ENCODE data around the gene TMEM271.
"Not testable (repeated sequence)": the region's sequence is repeated elsewhere in the genome, so short reads cannot be mapped to it uniquely, and the experiment has no call there.

TMEM271 gene

DNA sequence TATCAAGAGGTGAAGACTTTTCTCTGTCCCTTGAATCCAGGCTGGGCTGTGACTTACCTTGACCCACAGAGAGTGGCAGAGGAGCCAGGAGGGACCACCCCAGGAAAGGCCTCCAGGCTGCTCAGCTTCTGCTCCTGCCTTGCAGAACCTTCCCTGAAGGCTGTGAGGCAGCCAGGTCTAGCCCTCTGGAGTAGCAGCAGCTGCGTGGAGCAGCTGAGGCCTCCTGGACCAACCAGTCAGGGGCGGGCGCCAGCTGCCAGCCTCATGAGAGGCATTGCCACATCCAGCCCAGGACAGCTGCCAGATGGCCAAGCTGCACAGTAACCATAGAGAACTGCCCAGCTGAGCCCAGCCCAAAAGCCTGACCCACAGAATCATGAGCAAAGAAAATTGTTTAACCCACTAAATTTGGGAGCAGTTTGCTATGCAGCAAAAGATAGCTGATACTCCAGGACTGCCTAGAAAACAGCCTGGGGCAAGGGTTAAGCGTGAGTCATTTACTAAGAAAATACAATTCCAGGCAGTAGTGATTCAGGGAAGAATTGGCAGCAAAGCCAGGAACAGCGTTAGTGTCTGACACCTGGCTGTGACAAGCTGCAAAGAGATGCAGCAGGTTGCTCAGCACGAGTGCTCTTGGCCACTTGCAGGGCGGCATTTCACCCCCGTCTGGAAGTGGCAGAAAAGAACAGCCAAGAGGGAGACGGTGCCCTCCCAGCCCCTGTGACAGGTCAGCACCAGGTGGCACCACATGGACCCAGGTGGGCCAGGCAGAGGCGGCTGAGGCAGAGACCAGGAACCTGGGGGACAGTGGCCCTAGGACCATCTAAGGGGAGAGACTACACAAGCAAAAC lies 34.5 kb upstream of the TMEM271 start:
- Histone ChIP-seq H3K4me3 (no peak overlapping the region), H3K27ac (no peak overlapping the region)

- no peak overlapping the region for H3K4me3 ChIP-seq
- H3K27ac ChIP-seq = no peak overlapping the region
Observed at GRCh38 chr4:609400-610050, 33.4 kb upstream of the TMEM271 start.

DNA sequence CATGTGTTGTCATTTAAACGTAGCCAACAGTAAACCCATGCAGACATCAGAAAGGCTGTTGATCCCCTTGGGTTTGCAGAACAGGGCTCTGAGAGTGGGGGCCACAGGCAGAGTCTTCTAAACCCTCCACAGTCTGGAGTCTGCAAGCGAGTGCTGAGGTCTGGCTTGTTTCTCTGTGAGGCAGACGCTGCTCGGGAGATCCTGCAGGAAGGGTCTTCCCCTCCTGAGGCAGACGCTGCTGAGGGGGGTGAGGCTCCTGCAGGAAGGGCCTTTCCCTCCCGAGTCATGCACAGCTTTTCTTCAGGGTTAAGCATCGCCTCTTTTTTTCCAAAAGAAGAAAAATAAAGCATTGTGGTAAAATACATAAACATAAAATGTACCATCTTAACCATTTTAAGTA lies 32.1 kb upstream of the TMEM271 start:
- H3K27ac ChIP-seq = no peak overlapping the region
- no peak overlapping the region for H3K4me3 ChIP-seq

GRCh38 chr4:605702-606425 lies 29.8 kb upstream of the TMEM271 start:
- Histone ChIP-seq H3K4me3 (no peak overlapping the region), H3K27ac (no peak overlapping the region)

GRCh38 chr4:604131-604530 lies 28.0 kb upstream of the TMEM271 start:
- Histone ChIP-seq H3K27ac (no peak overlapping the region), H3K4me3 (no peak overlapping the region)

GRCh38 chr4:602559-602942 lies 26.5 kb upstream of the TMEM271 start:
- Histone ChIP-seq H3K4me3 (no peak overlapping the region), H3K27ac (no peak overlapping the region)

- Histone ChIP-seq H3K4me3 (no peak overlapping the region), H3K27ac (no peak overlapping the region)
Observed at GRCh38 chr4:601612-602558, 25.8 kb upstream of the TMEM271 start.

GRCh38 chr4:600850-601515 lies 24.9 kb upstream of the TMEM271 start:
- H3K27ac ChIP-seq = no peak overlapping the region

DNA sequence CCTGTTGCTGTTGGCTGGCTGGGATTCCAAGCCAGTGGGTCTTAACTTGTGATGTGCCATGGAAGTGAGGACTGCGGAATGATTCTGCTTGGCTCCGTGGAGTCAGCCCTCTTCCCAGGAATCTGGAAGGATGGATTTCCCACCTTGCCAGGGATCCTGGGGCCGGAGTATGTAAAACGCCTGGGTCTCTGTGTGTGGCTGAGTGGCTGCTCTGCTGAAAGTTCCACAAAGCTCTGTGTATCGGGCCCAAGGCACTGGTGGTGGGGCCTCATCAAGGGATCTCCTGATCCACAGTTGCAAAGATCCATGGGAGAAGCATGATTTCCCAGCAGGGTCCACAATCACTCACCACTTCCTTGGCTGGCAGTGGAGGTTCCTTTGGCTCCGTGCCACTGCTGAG lies 24.1 kb upstream of the TMEM271 start:
- H3K27ac ChIP-seq = no peak overlapping the region
- no peak overlapping the region for H3K4me3 ChIP-seq

More at GRCh38 chr4:600850-601515, 24.9 kb upstream of the TMEM271 start:
- H3K4me3 ChIP-seq = no peak overlapping the region

DNA sequence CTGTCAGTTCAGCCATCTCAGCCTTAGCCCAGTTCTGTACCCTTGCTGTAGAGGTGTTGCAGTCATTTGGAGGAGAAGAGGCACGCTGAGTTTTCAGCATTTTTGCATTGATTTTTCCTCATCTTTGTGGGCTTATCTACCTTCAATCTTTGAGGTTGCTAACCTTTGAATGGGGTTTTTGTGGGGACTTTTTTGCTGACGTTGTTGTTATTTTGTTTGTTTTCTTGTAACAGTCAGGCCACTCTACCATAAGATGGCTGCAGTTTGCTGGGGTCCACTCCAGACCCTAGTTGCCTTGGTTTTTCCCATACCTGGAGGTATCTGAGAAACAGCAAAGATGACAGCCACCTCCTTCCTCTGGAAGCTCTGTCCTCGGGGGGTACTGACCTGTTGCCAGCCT lies 22.8 kb upstream of the TMEM271 start:
- no peak overlapping the region for H3K27ac ChIP-seq
- no peak overlapping the region for H3K4me3 ChIP-seq

GRCh38 chr4:592825-593520 lies 16.9 kb upstream of the TMEM271 start:
- H3K4me3 ChIP-seq = no peak overlapping the region
- H3K27ac ChIP-seq = no peak overlapping the region

DNA sequence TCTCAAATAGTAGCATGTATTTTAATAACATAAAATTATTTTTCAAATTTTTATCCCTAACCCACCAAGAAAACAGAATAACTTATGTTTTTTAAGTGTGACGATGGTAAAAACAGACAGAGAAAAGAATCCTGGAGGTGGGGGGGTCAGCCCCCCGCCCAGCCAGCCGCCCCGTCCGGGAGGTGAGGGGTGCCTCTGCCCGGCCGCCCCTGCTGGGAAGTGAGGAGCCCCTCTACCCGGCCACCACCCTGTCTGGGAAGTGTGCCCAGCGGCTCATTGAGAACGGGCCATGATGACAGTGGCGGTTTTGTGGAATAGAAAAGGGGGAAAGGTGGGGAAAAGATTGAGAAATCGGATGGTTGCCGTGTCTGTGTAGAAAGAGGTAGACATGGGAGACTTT lies 16.1 kb upstream of the TMEM271 start:
- not testable (repeated sequence) for H3K4me3 ChIP-seq, H3K27ac ChIP-seq

DNA sequence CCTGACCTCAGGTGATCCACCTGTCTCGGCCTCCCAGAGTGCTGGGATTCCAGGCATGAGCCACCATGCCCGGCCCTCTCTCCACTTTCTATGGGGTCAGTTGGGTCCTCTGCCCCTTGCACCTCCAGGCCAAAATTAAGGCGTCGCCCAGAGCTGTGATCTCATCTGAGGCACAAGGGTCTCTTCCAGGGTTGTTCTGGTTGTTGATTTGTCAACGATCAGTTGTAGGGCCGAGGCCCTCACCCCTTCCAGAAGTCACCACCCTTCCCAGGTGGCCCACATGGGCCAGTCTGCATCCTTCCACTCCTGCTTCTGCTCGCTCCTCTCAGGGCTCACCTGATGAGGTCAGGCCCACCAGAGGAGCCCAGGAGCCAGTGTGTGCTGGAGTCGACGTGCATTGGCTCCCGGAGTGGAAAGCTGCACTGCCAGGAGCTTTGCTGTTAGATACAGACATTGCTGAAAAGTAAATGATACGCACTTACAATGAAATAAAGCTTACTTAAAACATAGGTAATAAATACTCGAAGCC lies 14.3 kb upstream of the TMEM271 start:
- no peak overlapping the region for H3K4me3 ChIP-seq
- no peak overlapping the region for H3K27ac ChIP-seq

- no peak overlapping the region for H3K4me3 ChIP-seq
- no peak overlapping the region for H3K27ac ChIP-seq
Observed at GRCh38 chr4:589219-589963, 13.3 kb upstream of the TMEM271 start.

DNA sequence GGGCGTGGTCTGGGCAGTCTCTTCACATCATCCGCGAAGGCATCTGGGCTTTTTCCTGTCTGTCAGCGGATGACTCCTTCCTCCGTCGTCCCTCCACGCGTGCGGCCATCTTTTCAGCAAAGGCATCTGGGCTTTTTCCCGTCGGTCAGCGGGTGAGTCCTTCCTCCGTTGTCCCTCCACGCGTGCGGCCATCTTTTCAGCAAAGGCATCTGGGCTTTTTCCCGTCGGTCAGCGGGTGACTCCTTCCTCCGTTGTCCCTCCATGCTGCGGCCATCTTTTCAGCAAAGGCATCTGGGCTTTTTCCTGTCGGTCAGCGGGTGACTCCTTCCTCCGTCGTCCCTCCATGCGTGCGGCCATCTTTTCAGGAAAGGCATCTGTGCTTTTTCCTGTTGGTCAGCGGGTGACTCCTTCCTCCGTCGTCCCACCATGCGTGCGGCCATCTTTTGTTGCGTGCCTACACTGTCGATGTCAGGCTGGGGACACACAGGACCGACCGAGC lies 12.3 kb upstream of the TMEM271 start:
- H3K4me3 ChIP-seq = no peak overlapping the region
- H3K27ac ChIP-seq = no peak overlapping the region

DNA sequence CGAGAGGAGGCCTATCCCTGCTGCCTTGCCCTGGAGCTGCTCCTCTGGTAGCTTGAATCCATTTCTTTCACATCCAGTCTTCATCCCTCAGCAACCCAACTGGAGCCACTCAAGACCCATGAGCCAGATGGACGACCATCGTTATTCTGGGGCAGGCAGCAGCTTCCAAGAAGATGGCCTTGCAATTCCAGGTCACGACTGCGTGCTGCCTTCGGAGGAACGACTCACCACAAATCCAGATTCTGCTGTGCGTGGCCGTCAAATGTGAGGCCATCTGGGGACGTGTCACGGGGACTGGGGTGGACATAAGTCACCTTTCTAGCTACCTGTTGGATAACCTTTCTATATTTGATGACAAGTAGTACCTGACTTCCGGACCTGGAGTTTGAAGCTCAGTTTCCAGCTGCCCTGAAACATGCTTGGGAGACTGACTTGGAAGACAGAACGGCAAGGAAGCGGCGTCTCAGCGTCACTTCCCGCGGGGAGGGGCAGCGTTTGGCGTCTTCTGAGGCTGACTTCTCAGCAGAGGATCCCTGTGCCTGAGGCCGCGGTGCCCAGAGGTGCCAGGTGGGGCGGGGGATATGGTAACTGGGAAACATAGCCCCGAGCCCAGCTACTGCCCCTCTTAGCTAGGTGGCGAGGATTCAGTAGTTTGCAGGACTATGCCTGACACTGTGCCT lies 11.7 kb upstream of the TMEM271 start:
- Histone ChIP-seq H3K4me3 (no peak overlapping the region), H3K27ac (no peak overlapping the region)

GRCh38 chr4:583820-584219 lies 7.7 kb upstream of the TMEM271 start:
- no peak overlapping the region for H3K27ac ChIP-seq
- H3K4me3 ChIP-seq = no peak overlapping the region

Data from skin epidermis (tissue), 12 donors.